NCI-H1417 treated with DMSO at 0.1 percent for 48 hours (cell line): Measurements from ENCODE around the gene KIF4B.
A peak's percentile ranks its signal among the peaks of the same experiment; 100 is the strongest.
"Not testable (repeated sequence)": the region's sequence is repeated elsewhere in the genome, so short reads cannot be mapped to it uniquely, and the experiment has no call there.

Source experiments
- DNase-seq: peaks from one replicate; lab custom pipeline; 2025; lab: John Stamatoyannopoulos, UW

KIF4B gene

GRCh38 chr5:155013526-155013925 lies at the start of gene KIF4B:
Gene KIF4B, plus strand, starts transcription at chr5:155013755. Its CDS starts 105 bp downstream, at chr5:155013860.
- no peak for DNase-seq

- DNase-seq = no peak
Observed at GRCh38 chr5:154966081-154966841, 47.3 kb upstream of the KIF4B start.

GRCh38 chr5:154966874-154967273 lies 46.7 kb upstream of the KIF4B start:
- DNase-seq = no peak

- no peak for DNase-seq
Observed at GRCh38 chr5:154967421-154968024, 46.0 kb upstream of the KIF4B start.

GRCh38 chr5:154968953-154969352 lies 44.6 kb upstream of the KIF4B start:
- DNase-seq = no peak

GRCh38 chr5:154970759-154971158 lies 42.8 kb upstream of the KIF4B start:
- DNase-seq = no peak

- no peak for DNase-seq
Observed at GRCh38 chr5:154971501-154971900, 42.1 kb upstream of the KIF4B start.

- no peak for DNase-seq
Observed at GRCh38 chr5:154972476-154973080, 41.0 kb upstream of the KIF4B start.

GRCh38 chr5:154976082-154976481 lies 37.5 kb upstream of the KIF4B start:
- not testable (repeated sequence) for DNase-seq

GRCh38 chr5:154977409-154977808 lies 36.1 kb upstream of the KIF4B start:
- no peak for DNase-seq

GRCh38 chr5:154978294-154978693 lies 35.3 kb upstream of the KIF4B start:
- not testable (repeated sequence) for DNase-seq

GRCh38 chr5:154984946-154985516 lies 28.5 kb upstream of the KIF4B start:
- peak; percentile 59 for DNase-seq

GRCh38 chr5:154986151-154986550 lies 27.4 kb upstream of the KIF4B start:
- DNase-seq = no peak

GRCh38 chr5:154989626-154990025 lies 23.9 kb upstream of the KIF4B start:
- no peak for DNase-seq

- no peak for DNase-seq
Observed at GRCh38 chr5:154993461-154993860, 20.1 kb upstream of the KIF4B start.

- no peak for DNase-seq
Observed at GRCh38 chr5:154995679-154996078, 17.9 kb upstream of the KIF4B start.

- DNase-seq = no peak
Observed at GRCh38 chr5:154997746-154998145, 15.8 kb upstream of the KIF4B start.

GRCh38 chr5:154999865-155000264 lies 13.7 kb upstream of the KIF4B start:
- DNase-seq = no peak

GRCh38 chr5:155001523-155001922 lies 12.0 kb upstream of the KIF4B start:
- DNase-seq = no peak

- DNase-seq = not testable (repeated sequence)
Observed at GRCh38 chr5:155002722-155003121, 10.8 kb upstream of the KIF4B start.

- no peak for DNase-seq
Observed at GRCh38 chr5:155004138-155004744, 9.3 kb upstream of the KIF4B start.

- not testable (repeated sequence) for DNase-seq
Observed at GRCh38 chr5:155006265-155006664, 7.3 kb upstream of the KIF4B start.
